H9 (cell line): ENCODE data around the gene PLEKHA1. TPM values are rescaled to one million over a fixed set of nuclear protein-coding genes. Genes with fewer than 3 reads are reported as not detected.
A peak's percentile ranks its signal among the peaks of the same experiment; 100 is the strongest.

ENCODE experiments used
- DNase-seq: peaks from one replicate; pipeline ENCODE4 v3.0.0-alpha.2; 2017
- H2AFZ ChIP-seq: one replicate; pipeline ENCODE4 v1.6.1; 2013; ENCODE audit warnings: mild to moderate bottlenecking, low read length, control low read depth, moderate library complexity
- H2AK5ac ChIP-seq: 2 replicates; pipeline ENCODE4 v1.6.1; 2013; ENCODE audit warnings: low read length, control low read depth, mixed read lengths; ENCODE audit not compliant: insufficient read length
- H2BK120ac ChIP-seq: one replicate; pipeline ENCODE4 v1.6.1; 2013; ENCODE audit warnings: low read depth, mild to moderate bottlenecking, low read length, control low read depth, inconsistent platforms; ENCODE audit not compliant: poor library complexity, severe bottlenecking
- H2BK12ac ChIP-seq: 2 replicates; pipeline ENCODE4 v1.6.1; 2013; ENCODE audit warnings: low read length, control low read depth, mixed read lengths, low read depth; ENCODE audit not compliant: insufficient read length
- H2BK15ac ChIP-seq: 2 replicates; pipeline ENCODE4 v1.6.1; 2013; ENCODE audit warnings: low read depth, low read length, control low read depth
- H2BK20ac ChIP-seq: one replicate; pipeline ENCODE4 v1.6.1; 2013; ENCODE audit warnings: low read depth, mild to moderate bottlenecking, low read length, control low read depth, inconsistent platforms; ENCODE audit not compliant: poor library complexity, severe bottlenecking
- H2BK5ac ChIP-seq: 2 replicates; pipeline ENCODE4 v1.6.1; 2013; ENCODE audit warnings: low read length, control low read depth, mixed read lengths; ENCODE audit not compliant: insufficient read length
- H3K14ac ChIP-seq: 2 replicates; pipeline ENCODE4 v1.6.1; 2013; ENCODE audit warnings: low read length, control low read depth; ENCODE audit not compliant: insufficient read depth
- H3K18ac ChIP-seq: 2 replicates; pipeline ENCODE4 v1.6.1; 2013; ENCODE audit warnings: low read depth, mild to moderate bottlenecking, mixed read lengths, low read length, control low read depth; ENCODE audit not compliant: insufficient read length
- H3K23ac ChIP-seq: 2 replicates; pipeline ENCODE4 v1.6.1; 2013; ENCODE audit warnings: low read length, control low read depth, mixed read lengths, low read depth; ENCODE audit not compliant: insufficient read length
- H3K23me2 ChIP-seq: 2 replicates; pipeline ENCODE4 v1.6.1; 2013; ENCODE audit warnings: low read depth, mild to moderate bottlenecking, mixed read lengths, low read length, control low read depth; ENCODE audit not compliant: insufficient read length, poor library complexity, severe bottlenecking
- H3K27ac ChIP-seq: 2 replicates; pipeline ENCODE4 v1.5.1; 2013; ENCODE audit warnings: low read length, control low read depth, mixed read lengths, low read depth; ENCODE audit not compliant: insufficient read length
- H3K27me3 ChIP-seq: 2 replicates; pipeline ENCODE4 v1.6.1; 2013; ENCODE audit warnings: low read length, control low read depth, inconsistent platforms; ENCODE audit not compliant: insufficient read depth
- H3K4ac ChIP-seq: 2 replicates; pipeline ENCODE4 v1.6.1; 2013; ENCODE audit warnings: low read depth, mild to moderate bottlenecking, control low read depth, inconsistent platforms, low read length, moderate library complexity
- H3K4me1 ChIP-seq: 2 replicates; pipeline ENCODE4 v1.6.1; 2013; ENCODE audit warnings: low read length, control low read depth, inconsistent platforms; ENCODE audit not compliant: insufficient read depth
- H3K4me2 ChIP-seq: 2 replicates; pipeline ENCODE4 v1.6.1; 2013; ENCODE audit warnings: low read length, control low read depth, mixed read lengths; ENCODE audit not compliant: insufficient read length, insufficient read depth
- H3K56ac ChIP-seq: 2 replicates; pipeline ENCODE4 v1.6.1; 2013; ENCODE audit warnings: low read depth, mild to moderate bottlenecking, mixed read lengths, low read length, control low read depth; ENCODE audit not compliant: insufficient read length
- H3K79me1 ChIP-seq: 2 replicates; pipeline ENCODE4 v1.6.1; 2013; ENCODE audit warnings: low read depth, mild to moderate bottlenecking, moderate library complexity, low read length, control low read depth, inconsistent platforms; ENCODE audit not compliant: insufficient read depth, poor library complexity, severe bottlenecking
- H3K79me2 ChIP-seq: 2 replicates; pipeline ENCODE4 v1.6.1; 2013; ENCODE audit warnings: low read length, control low read depth, inconsistent platforms; ENCODE audit not compliant: insufficient read depth
- H3K9ac ChIP-seq: 2 replicates; pipeline ENCODE4 v1.6.1; 2013; ENCODE audit warnings: low read length, control low read depth, mixed read lengths; ENCODE audit not compliant: insufficient read length; ENCODE audit errors: extremely low read depth
- H3K9me3 ChIP-seq: one replicate; pipeline ENCODE4 v1.6.1; 2013; ENCODE audit warnings: low read depth, low read length, inconsistent platforms; ENCODE audit not compliant: control insufficient read depth
- H3T11ph ChIP-seq: one replicate; pipeline ENCODE4 v1.6.1; 2013; ENCODE audit warnings: mild to moderate bottlenecking, low read length, control low read depth, inconsistent platforms
- H4K20me1 ChIP-seq: one replicate; pipeline ENCODE4 v1.6.1; 2013; ENCODE audit not compliant: control insufficient read depth, insufficient read length, insufficient read depth
- H4K5ac ChIP-seq: 2 replicates; pipeline ENCODE4 v1.6.1; 2013; ENCODE audit warnings: low read depth, mild to moderate bottlenecking, mixed read lengths, low read length, control low read depth; ENCODE audit not compliant: insufficient read length
- H4K8ac ChIP-seq: replicated peaks from 2 replicates; pipeline ENCODE4 v1.6.1; 2013; ENCODE audit warnings: low read length, control low read depth, mixed read lengths, low read depth; ENCODE audit not compliant: insufficient read length
- H4K91ac ChIP-seq: 2 replicates; pipeline ENCODE4 v1.6.1; 2013; ENCODE audit warnings: low read depth, mild to moderate bottlenecking, moderate library complexity, mixed read lengths, low read length, control low read depth; ENCODE audit not compliant: insufficient read length
- H3K27ac Mint-ChIP-seq, 3 experiments: 2 replicates in 2 of 3; 3 replicates in 1 of 3; pipeline ENCODE4 v1.8.0; 2020 to 2021; ENCODE audit warnings: mixed read lengths in 3 of 3, mild to moderate bottlenecking in 1 of 3, moderate library complexity in 1 of 3
- H3K27me3 Mint-ChIP-seq: 2 replicates; pipeline ENCODE4 v1.8.0; 2021; ENCODE audit warnings: low read depth, mild to moderate bottlenecking, moderate library complexity, mixed read lengths
- H3K36me3 Mint-ChIP-seq, 3 experiments: 2 replicates in 2 of 3; 3 replicates in 1 of 3; pipeline ENCODE4 v1.8.0; 2020 to 2021; ENCODE audit warnings: low read depth in 3 of 3, mixed read lengths in 3 of 3; ENCODE audit not compliant: insufficient read depth in 1 of 3
- H3K4me1 Mint-ChIP-seq, 2 experiments: 2 replicates each; pipeline ENCODE4 v1.8.0; 2020; ENCODE audit warnings: mixed read lengths in 2 of 2
- H3K4me3 Mint-ChIP-seq, 2 experiments: 2 replicates in 1 of 2; 3 replicates in 1 of 2; pipeline ENCODE4 v1.8.0; 2020 to 2021; ENCODE audit warnings: mild to moderate bottlenecking in 2 of 2, mixed read lengths in 2 of 2, moderate library complexity in 1 of 2
- H3K9me3 Mint-ChIP-seq, 2 experiments: 2 replicates in 1 of 2; 3 replicates in 1 of 2; pipeline ENCODE4 v1.8.0; 2020; ENCODE audit warnings: mild to moderate bottlenecking in 2 of 2, mixed read lengths in 2 of 2, moderate library complexity in 1 of 2
- CTCF ChIP-seq: fragments of 200-600 bp; sonication (generic); conservative IDR thresholded peaks from 3 replicates; pipeline ENCODE4 v1.8.0; 2021; ENCODE audit warnings: antibody characterized with exemption, mild to moderate bottlenecking
- WGBS: extraction: QIAGEN DNeasy Blood & Tissue Kit; methylation state at CpG from one replicate; pipeline ENCODE4 v1.1.7; 2013; ENCODE audit warnings: missing lambda C conversion rate, low lambda C conversion rate, mixed read lengths; ENCODE audit not compliant: insufficient read length; ENCODE audit errors: extremely low coverage; 5-methylcytosine and 5-hydroxymethylcytosine counted together
- total RNA-seq: library from RNA; stranded (reverse); gene quantifications from 2 replicates; pipeline ENCODE4 v1.2.1, GENCODE V29; 2021

The PLEKHA1 gene
- total RNA-seq, 1 experiment from 2014 or later, result 32.7 TPM

- no peak overlapping the region for H3K27ac ChIP-seq
- no peaks in the 10 kb centered on the region for H3K79me1 ChIP-seq
- peak overlapping the region; percentile 82 for H3K4me2 ChIP-seq
- no peak overlapping the region for H2BK15ac ChIP-seq
- DNase-seq, result no peak
- Mint-ChIP-seq H3K9me3 (no peaks in the 10 kb centered on the region; a peak in 1 of 5 replicates), H3K4me1 (peaks cover 31 to 33% of the 10 kb centered on the region in 2 experiments), H3K27ac (no peak overlapping the region), H3K4me3 (peak overlapping the region; percentile 77 to 85), H3K27me3 (peaks cover 31% of the 10 kb centered on the region), H3K36me3 (no peaks in the 10 kb centered on the region; a peak in 1 of 7 replicates)
- H3K4ac ChIP-seq, result no peak overlapping the region
- no peaks in the 10 kb centered on the region; the same call in 1 of the 2 replicates for H3K27me3 ChIP-seq
- no peak overlapping the region for H4K8ac ChIP-seq
- no peak overlapping the region for H2AK5ac ChIP-seq
- H3K56ac ChIP-seq, result no peak overlapping the region
- H2AFZ ChIP-seq, result no peak overlapping the region
- peaks cover 12% of the 10 kb centered on the region for H3K23me2 ChIP-seq
- H2BK120ac ChIP-seq, result no peak overlapping the region
- H2BK5ac ChIP-seq, result no peak overlapping the region
- no peak for TF ChIP-seq CTCF
- no peak overlapping the region for H3K18ac ChIP-seq
- H2BK20ac ChIP-seq, result no peak overlapping the region
- H4K20me1 ChIP-seq, result no peaks in the 10 kb centered on the region
- H3K9ac ChIP-seq, result no peak overlapping the region
- H3K23ac ChIP-seq, result no peak overlapping the region
- H3K9me3 ChIP-seq, result no peaks in the 10 kb centered on the region
- no peak overlapping the region for H4K5ac ChIP-seq
- H3K4me1 ChIP-seq, result no peaks in the 10 kb centered on the region
- H3T11ph ChIP-seq, result no peak overlapping the region
- H2BK12ac ChIP-seq, result no peak overlapping the region
- H4K91ac ChIP-seq, result no peak overlapping the region
- no peak overlapping the region for H3K14ac ChIP-seq
- H3K79me2 ChIP-seq, result no peaks in the 10 kb centered on the region
- WGBS, result no CpG with 5 or more reads among the region's 13 CpGs
These were observed 787 bp upstream of the PLEKHA1 start for GRCh38 chr10:122373721-122374120.
